H1 (cell line): ENCODE measurements around the gene FHIT. TPM values are rescaled to one million over a fixed set of nuclear protein-coding genes. Genes with fewer than 3 reads are reported as not detected.

ENCODE experiments used
- CTCF ChIA-PET: fragments of 300-600 bp; sonication (Branson Sonifier 250); formaldehyde crosslinking; loops from one replicate; lab custom pipeline; 2021; ENCODE audit not compliant: partially characterized antibody; lab: Charles Lee
- POLR2A ChIA-PET: fragments of 300-600 bp; sonication (Branson Sonifier 250); formaldehyde crosslinking; loops from one replicate; lab custom pipeline; 2021; ENCODE audit warnings: inconsistent platforms; ENCODE audit not compliant: partially characterized antibody; lab: Charles Lee
- DNase-seq, 2 experiments: peaks; one replicate each; pipeline versions ENCODE4 v3.0.0 to v3.0.0-alpha.2; 2010 to 2022; ENCODE audit warnings: low spot score in 2 of 2, low read depth in 1 of 2, mixed read lengths in 1 of 2
- FAIRE-seq: peaks from 2 replicates; lab custom pipeline; 2011; peaks lifted over from hg19 to GRCh38; lab: Jason Lieb, UNC
- H2AFZ ChIP-seq: 2 replicates; pipeline ENCODE4 v1.8.1; 2012; ENCODE audit warnings: low read length, inconsistent platforms
- H2AK5ac ChIP-seq: 2 replicates; pipeline ENCODE4 v1.6.1; 2013; ENCODE audit warnings: low read depth, low read length
- H2BK120ac ChIP-seq: replicated peaks from 2 replicates; pipeline ENCODE3; 2013; ENCODE audit warnings: low read depth, low read length, inconsistent platforms
- H2BK12ac ChIP-seq: 2 replicates; pipeline ENCODE4 v1.6.1; 2013; ENCODE audit warnings: low read depth, low read length
- H2BK15ac ChIP-seq: 2 replicates; pipeline ENCODE4 v1.6.1; 2013; ENCODE audit warnings: low read length
- H2BK20ac ChIP-seq: 2 replicates; pipeline ENCODE4 v1.6.1; 2013; ENCODE audit warnings: low read length
- H2BK5ac ChIP-seq: 2 replicates; pipeline ENCODE4 v1.6.1; 2013; ENCODE audit warnings: low read depth, low read length
- H3K14ac ChIP-seq: 2 replicates; pipeline ENCODE4 v1.6.1; 2013; ENCODE audit warnings: inconsistent platforms; ENCODE audit not compliant: insufficient read length
- H3K18ac ChIP-seq: 2 replicates; pipeline ENCODE4 v1.6.1; 2013; ENCODE audit warnings: low read length; ENCODE audit errors: extremely low read depth
- H3K23ac ChIP-seq: 2 replicates; pipeline ENCODE4 v1.6.1; 2013; ENCODE audit warnings: inconsistent platforms; ENCODE audit not compliant: insufficient read length
- H3K23me2 ChIP-seq: 2 replicates; pipeline ENCODE4 v1.6.1; 2013; ENCODE audit warnings: low read depth, low read length
- H3K27ac ChIP-seq: 2 replicates; pipeline ENCODE4 v1.6.1; 2011; ENCODE audit warnings: low read depth, low read length, inconsistent platforms
- H3K27me3 ChIP-seq, 4 experiments: replicated peaks in 1 of 4; 1 replicate in 1 of 4; 2 replicates in 3 of 4; pipeline versions ENCODE4 v1.6.1 to v1.8.1; 2011 to 2013; ENCODE audit warnings: low read length in 3 of 4, mild to moderate bottlenecking in 3 of 4, inconsistent platforms in 2 of 4, mixed read lengths in 2 of 4, moderate library complexity in 1 of 4; ENCODE audit not compliant: control insufficient read depth in 3 of 4, insufficient read depth in 3 of 4; ENCODE audit errors: extremely low read depth in 1 of 4
- H3K36me3 ChIP-seq, 4 experiments: 2 replicates each; pipeline versions ENCODE4 v1.6.1 to v1.8.1; 2011 to 2013; ENCODE audit warnings: mild to moderate bottlenecking in 4 of 4, low read length in 3 of 4, moderate library complexity in 2 of 4, control low read depth in 1 of 4, inconsistent platforms in 1 of 4; ENCODE audit not compliant: insufficient read depth in 4 of 4, control insufficient read depth in 2 of 4
- H3K4ac ChIP-seq: replicated peaks from 2 replicates; pipeline ENCODE3; 2013; ENCODE audit warnings: low read length, low read depth, mixed read lengths, inconsistent platforms; ENCODE audit not compliant: insufficient read length
- H3K4me1 ChIP-seq, 4 experiments: replicated peaks in 1 of 4; 1 replicate in 1 of 4; 2 replicates in 3 of 4; pipeline versions ENCODE4 v1.6.1 to v1.8.1; 2011 to 2013; ENCODE audit warnings: low read length in 3 of 4, inconsistent platforms in 2 of 4, mixed read lengths in 1 of 4; ENCODE audit not compliant: insufficient read depth in 4 of 4, control insufficient read depth in 3 of 4
- H3K4me2 ChIP-seq, 2 experiments: 2 replicates each; pipeline versions ENCODE4 v1.6.1 to v1.8.1; 2011 to 2013; ENCODE audit warnings: low read depth in 2 of 2, low read length in 2 of 2, control low read depth in 1 of 2, inconsistent platforms in 1 of 2, mild to moderate bottlenecking in 1 of 2; ENCODE audit not compliant: insufficient read depth in 1 of 2
- H3K4me3 ChIP-seq, 4 experiments: fragments of 200-600, 300-600 bp in 1 of 4; sonication (generic), shearing (Covaris generic), sonication (Bioruptor Twin) in 1 of 4; 2 replicates each; pipeline versions ENCODE4 v1.5.1 to v1.8.1; 2011 to 2016; ENCODE audit warnings: low read length in 4 of 4, low read depth in 3 of 4, control low read depth in 2 of 4, inconsistent platforms in 2 of 4, mild to moderate bottlenecking in 2 of 4, mixed read lengths in 1 of 4, moderate library complexity in 1 of 4; ENCODE audit not compliant: insufficient read depth in 2 of 4; ENCODE audit errors: extremely low read depth in 1 of 4
- H3K56ac ChIP-seq: replicated peaks from 2 replicates; pipeline ENCODE3; 2013; ENCODE audit warnings: low read depth, mild to moderate bottlenecking, mixed read lengths, low read length, inconsistent platforms; ENCODE audit not compliant: insufficient read length
- H3K79me1 ChIP-seq: 2 replicates; pipeline ENCODE4 v1.6.1; 2013; ENCODE audit warnings: low read depth, low read length, control low read depth
- H3K79me2 ChIP-seq, 2 experiments: 2 replicates each; pipeline versions ENCODE4 v1.6.1 to v1.8.1; 2012 to 2013; ENCODE audit warnings: low read length in 2 of 2, mild to moderate bottlenecking in 2 of 2, inconsistent platforms in 1 of 2; ENCODE audit not compliant: insufficient read depth in 2 of 2, control insufficient read depth in 1 of 2
- H3K9ac ChIP-seq, 4 experiments: replicated peaks in 1 of 4; 1 replicate in 1 of 4; 2 replicates in 3 of 4; pipeline versions ENCODE4 v1.6.1 to v1.8.1; 2011 to 2013; ENCODE audit warnings: low read depth in 3 of 4, low read length in 3 of 4, control low read depth in 2 of 4, mild to moderate bottlenecking in 2 of 4, moderate library complexity in 2 of 4, inconsistent platforms in 1 of 4; ENCODE audit errors: extremely low read depth in 1 of 4
- H3K9me3 ChIP-seq, 2 experiments: 2 replicates each; pipeline versions ENCODE4 v1.6.1 to v1.8.1; 2012 to 2013; ENCODE audit warnings: mild to moderate bottlenecking in 2 of 2, moderate library complexity in 2 of 2, control low read depth in 1 of 2, inconsistent platforms in 1 of 2, low read depth in 1 of 2, low read length in 1 of 2, mixed read lengths in 1 of 2; ENCODE audit not compliant: insufficient read depth in 2 of 2
- H4K20me1 ChIP-seq, 2 experiments: replicated peaks in 1 of 2; 2 replicates each; pipeline versions ENCODE3 to v1.8.1; 2011 to 2013; ENCODE audit warnings: inconsistent platforms in 2 of 2, low read length in 2 of 2, mild to moderate bottlenecking in 1 of 2; ENCODE audit not compliant: insufficient read depth in 2 of 2, control insufficient read depth in 1 of 2
- H4K5ac ChIP-seq: 2 replicates; pipeline ENCODE4 v1.6.1; 2013; ENCODE audit warnings: low read length, low read depth, mixed read lengths, inconsistent platforms; ENCODE audit not compliant: insufficient read length
- H4K8ac ChIP-seq: 2 replicates; pipeline ENCODE4 v1.8.0; 2013; ENCODE audit warnings: mild to moderate bottlenecking, moderate library complexity, low read length, inconsistent platforms; ENCODE audit not compliant: insufficient read depth; ENCODE audit errors: extremely low read depth
- H4K91ac ChIP-seq: replicated peaks from 2 replicates; pipeline ENCODE3; 2013; ENCODE audit warnings: low read length, mixed read lengths, inconsistent platforms; ENCODE audit not compliant: insufficient read length
- ASH2L ChIP-seq: fragments of 200-600, 300-600 bp; sonication (generic); IDR thresholded peaks from one replicate; pipeline ENCODE4 v1.7.1; 2017; ENCODE audit warnings: low read length
- CHD1 ChIP-seq: IDR thresholded peaks from 2 replicates; pipeline ENCODE4 v1.6.1; 2012; ENCODE audit warnings: low read depth, low read length, improper control_type of control experiment
- CHD2 ChIP-seq: IDR thresholded peaks from 2 replicates; pipeline ENCODE4 v1.6.1; 2012; ENCODE audit warnings: low read length, improper control_type of control experiment
- CREB1 ChIP-seq: IDR thresholded peaks from 2 replicates; pipeline ENCODE4 v1.6.1; 2012; ENCODE audit warnings: inconsistent platforms
- E2F6 ChIP-seq: IDR thresholded peaks from 2 replicates; pipeline ENCODE4 v1.6.1; 2012; ENCODE audit warnings: inconsistent platforms
- EP300 ChIP-seq, 2 experiments: IDR thresholded peaks; 1 replicate in 1 of 2; 2 replicates in 1 of 2; pipeline ENCODE4 v1.6.1; 2011 to 2012; ENCODE audit warnings: low read depth in 2 of 2, low read length in 2 of 2, mild to moderate bottlenecking in 2 of 2, borderline replicate concordance in 1 of 2, inconsistent platforms in 1 of 2, moderate library complexity in 1 of 2
- FOSL1 ChIP-seq: IDR thresholded peaks from 2 replicates; pipeline ENCODE4 v1.6.1; 2011; ENCODE audit warnings: mild to moderate bottlenecking, low read depth, low read length, moderate library complexity; ENCODE audit not compliant: insufficient read depth
- GABPA ChIP-seq: IDR thresholded peaks from 2 replicates; pipeline ENCODE4 v1.6.1; 2011; ENCODE audit warnings: mild to moderate bottlenecking, low read length, moderate library complexity, borderline replicate concordance; ENCODE audit not compliant: insufficient read depth
- JUND ChIP-seq: IDR thresholded peaks from 2 replicates; pipeline ENCODE4 v1.6.1; 2011; ENCODE audit warnings: mild to moderate bottlenecking, improper control_type of control experiment, low read length
- NRF1 ChIP-seq: IDR thresholded peaks from 2 replicates; pipeline ENCODE4 v1.6.1; 2011; ENCODE audit warnings: mild to moderate bottlenecking, low read depth, low read length, improper control_type of control experiment
- POLR2AphosphoS5 ChIP-seq: IDR thresholded peaks from 2 replicates; pipeline ENCODE4 v1.6.1; 2011; ENCODE audit warnings: low read depth, low read length
- RBBP5 ChIP-seq: IDR thresholded peaks from 2 replicates; pipeline ENCODE4 v1.7.1; 2012; ENCODE audit warnings: low read depth, mild to moderate bottlenecking, inconsistent platforms, low read length, moderate library complexity, borderline replicate concordance
- SIRT6 ChIP-seq: IDR thresholded peaks from one replicate; pipeline ENCODE4 v1.7.1; 2012; ENCODE audit warnings: low read length, inconsistent platforms
- SRF ChIP-seq: IDR thresholded peaks from 2 replicates; pipeline ENCODE4 v1.6.1; 2011; ENCODE audit warnings: mild to moderate bottlenecking, low read depth, low read length, moderate library complexity
- TAF7 ChIP-seq: optimal IDR thresholded peaks from 2 replicates; pipeline ENCODE3; 2011; ENCODE audit warnings: low read depth, mild to moderate bottlenecking, inconsistent platforms, low read length, moderate library complexity, borderline replicate concordance
- WGBS, 2 experiments: shearing (Covaris generic) in 1 of 2; methylation state at CpG; one replicate each; pipeline versions ENCODE4 v1.1.6 to v1.1.7; 2013 to 2015; ENCODE audit warnings: low lambda C conversion rate in 2 of 2, mixed read lengths in 2 of 2, inconsistent platforms in 1 of 2, low coverage in 1 of 2, missing lambda C conversion rate in 1 of 2; ENCODE audit not compliant: insufficient replicate concordance in 2 of 2, insufficient coverage in 1 of 2, insufficient read length in 1 of 2; ENCODE audit errors: extremely low coverage in 1 of 2, missing lambda C conversion rate in 1 of 2; 5-methylcytosine and 5-hydroxymethylcytosine counted together
- polyA plus RNA-seq, 7 experiments: library from polyadenylated mRNA; depleted of rRNA in 3 of 7; stranded (reverse) in 5 of 7; unstranded in 2 of 7; fragments of >200 nt in 5 of 7; fragments of 200-250 nt in 2 of 7; gene quantifications; 1 replicate in 5 of 7; 2 replicates in 1 of 7; 4 replicates in 1 of 7; pipeline versions ENCODE4 v1.2.1 to v1.2.3, GENCODE V29; 2011 to 2013; ENCODE audit warnings: missing spikeins in 2 of 7, mixed read lengths in 2 of 7
- total RNA-seq: library from RNA; stranded (reverse); fragmentation: NEBNext Ultra II Directional; extraction: Animal tissue kit (Norgen Biotek cat#: 25700); gene quantifications from 2 replicates; pipeline ENCODE4 v1.2.1, GENCODE V29; 2021

Gene FHIT
- total and polyA plus RNA-seq, 2 of the 8 experiments (the other 6 are each of a cell fraction or from before 2014, with no cell fraction given) = 1.2 to 3.2 TPM

- Histone ChIP-seq H4K8ac (no peak overlapping the region), H3K36me3 (no peaks in the 10 kb centered on the region), H2BK5ac (no peak overlapping the region), H3K9ac (no peak overlapping the region), H3K27me3 (no peaks in the 10 kb centered on the region), H2BK20ac (no peak overlapping the region), H2BK12ac (no peak overlapping the region), H3K9me3 (no peaks in the 10 kb centered on the region), H3K79me1 (no peaks in the 10 kb centered on the region), H3K4me1 (no peaks in the 10 kb centered on the region), H3K4me2 (no peak overlapping the region), H3K23ac (no peak overlapping the region), H4K20me1 (no peaks in the 10 kb centered on the region), H2BK15ac (no peak overlapping the region), H2AFZ (no peak overlapping the region), H3K56ac (no peak overlapping the region), H3K14ac (no peak overlapping the region), H3K27ac (no peak overlapping the region), H3K23me2 (no peaks in the 10 kb centered on the region), H3K4ac (no peak overlapping the region), H4K5ac (no peak overlapping the region), H3K79me2 (no peaks in the 10 kb centered on the region), H3K18ac (no peak overlapping the region), H3K4me3 (no peak overlapping the region), H4K91ac (no peak overlapping the region), H2BK120ac (no peak overlapping the region), H2AK5ac (no peak overlapping the region)
- DNase-seq (no peak), FAIRE-seq (no peak)
- 96% methylated on average over 3 of the region's 3 CpGs; no CpG with 5 or more reads in 1 of the 2 experiments for WGBS, 2 experiments
- ChIA-PET POLR2A (no interaction called here), CTCF (interaction anchor here (0.6 kb wide), 1 partner anchor 308 kb away, joined by 3 read pairs; no protein-coding TSS in a partner anchor)
- TF ChIP-seq JUND = no peak
- TF ChIP-seq NRF1 = no peak
- TF ChIP-seq SIRT6 = no peak
- TF ChIP-seq E2F6 = no peak
- no peak for TF ChIP-seq ASH2L
- TF ChIP-seq CREB1 = no peak
- TF ChIP-seq GABPA = no peak
- TF ChIP-seq CHD2 = no peak
- no peak for TF ChIP-seq SRF
- TF ChIP-seq TAF7 = no peak
- TF ChIP-seq POLR2AphosphoS5 = no peak
- TF ChIP-seq EP300 (IDR thresholded peaks at IDR 0.05; ENCODE audit: borderline replicate concordance in 1 of 2, low read depth in 2 of 2, low read length in 2 of 2) = no peak
- TF ChIP-seq FOSL1 = no peak
- no peak for TF ChIP-seq CHD1
- TF ChIP-seq RBBP5 = no peak
Observed at GRCh38 chr3:59927056-59927455, 1324.2 kb downstream of the FHIT start.
